CD4-positive, alpha-beta T cell treated with Interleukin-21 for 1 hour (primary cell): ENCODE measurements around the gene DUSP12.
"Not testable (repeated sequence)": the region's sequence is repeated elsewhere in the genome, so short reads cannot be mapped to it uniquely, and the experiment has no call there.

ENCODE experiments used
- DNase-seq: peaks from one replicate; pipeline ENCODE4 v3.0.0-alpha.2; 2020

The DUSP12 gene

GRCh38 chr1:161749509-161750407 lies at the start of gene DUSP12:
Gene DUSP12 (plus strand): TSS chr1:161749786. CDS start chr1:161749802, 16 bp downstream.
- peak; percentile 91 for DNase-seq

- DNase-seq, result no peak
Measured at GRCh38 chr1:161702250-161702649, 47.3 kb upstream of the DUSP12 start.

- DNase-seq, result no peak
Measured at GRCh38 chr1:161705537-161705936, 44.0 kb upstream of the DUSP12 start.

GRCh38 chr1:161706113-161706481 lies 43.5 kb upstream of the DUSP12 start:
- no peak for DNase-seq

GRCh38 chr1:161706482-161707347 lies 42.9 kb upstream of the DUSP12 start, which contains the start of gene FCRLA:
Gene FCRLA (plus strand): TSS chr1:161707229. CDS start chr1:161707265, 36 bp downstream.
- DNase-seq, result no peak

GRCh38 chr1:161707503-161707902 lies 42.1 kb upstream of the DUSP12 start:
- DNase-seq, result no peak

- no peak for DNase-seq
Measured at GRCh38 chr1:161709373-161709772, 40.2 kb upstream of the DUSP12 start.

GRCh38 chr1:161710560-161710959 lies 39.0 kb upstream of the DUSP12 start:
- no peak for DNase-seq

- no peak for DNase-seq
Measured at GRCh38 chr1:161718559-161719324, 30.8 kb upstream of the DUSP12 start.

- DNase-seq, result no peak
Measured at GRCh38 chr1:161719325-161719611, 30.3 kb upstream of the DUSP12 start.

- no peak for DNase-seq
Measured at GRCh38 chr1:161720422-161720821, 29.2 kb upstream of the DUSP12 start.

- DNase-seq, result no peak
Measured at GRCh38 chr1:161720956-161721737, 28.4 kb upstream of the DUSP12 start, which contains the start of gene FCRLB. Gene FCRLB (plus strand): TSS chr1:161721544. CDS start chr1:161722673, 1,129 bp downstream.

GRCh38 chr1:161721738-161722343 lies 27.7 kb upstream of the DUSP12 start:
- DNase-seq, result no peak

GRCh38 chr1:161722406-161722805 lies 27.2 kb upstream of the DUSP12 start:
- DNase-seq, result no peak

- no peak for DNase-seq
Measured at GRCh38 chr1:161723459-161724141, 26.0 kb upstream of the DUSP12 start.

GRCh38 chr1:161725258-161725907 lies 24.2 kb upstream of the DUSP12 start:
- not testable (repeated sequence) for DNase-seq

- peak; percentile 26 for DNase-seq
Measured at GRCh38 chr1:161725908-161726472, 23.6 kb upstream of the DUSP12 start.

- DNase-seq, result peak; percentile 77
Measured at GRCh38 chr1:161726473-161727255, 22.9 kb upstream of the DUSP12 start.

- DNase-seq, result peak; percentile 60
Measured at GRCh38 chr1:161727256-161727924, 22.2 kb upstream of the DUSP12 start.
